ENCODE results near the gene KLHL24.
A peak's percentile ranks its signal among the peaks of the same experiment; 100 is the strongest.

KLHL24 gene

GRCh38 chr3:183635107-183635430, 354 bp upstream of the KLHL24 start (continued):
- peak; percentile 42; the same call in 1 of the 2 replicates for TF ChIP-seq ZNF518A (tag by site-specific recombination; conservative IDR thresholded peaks at IDR 0.05; ENCODE audit: low read depth)

DNA sequence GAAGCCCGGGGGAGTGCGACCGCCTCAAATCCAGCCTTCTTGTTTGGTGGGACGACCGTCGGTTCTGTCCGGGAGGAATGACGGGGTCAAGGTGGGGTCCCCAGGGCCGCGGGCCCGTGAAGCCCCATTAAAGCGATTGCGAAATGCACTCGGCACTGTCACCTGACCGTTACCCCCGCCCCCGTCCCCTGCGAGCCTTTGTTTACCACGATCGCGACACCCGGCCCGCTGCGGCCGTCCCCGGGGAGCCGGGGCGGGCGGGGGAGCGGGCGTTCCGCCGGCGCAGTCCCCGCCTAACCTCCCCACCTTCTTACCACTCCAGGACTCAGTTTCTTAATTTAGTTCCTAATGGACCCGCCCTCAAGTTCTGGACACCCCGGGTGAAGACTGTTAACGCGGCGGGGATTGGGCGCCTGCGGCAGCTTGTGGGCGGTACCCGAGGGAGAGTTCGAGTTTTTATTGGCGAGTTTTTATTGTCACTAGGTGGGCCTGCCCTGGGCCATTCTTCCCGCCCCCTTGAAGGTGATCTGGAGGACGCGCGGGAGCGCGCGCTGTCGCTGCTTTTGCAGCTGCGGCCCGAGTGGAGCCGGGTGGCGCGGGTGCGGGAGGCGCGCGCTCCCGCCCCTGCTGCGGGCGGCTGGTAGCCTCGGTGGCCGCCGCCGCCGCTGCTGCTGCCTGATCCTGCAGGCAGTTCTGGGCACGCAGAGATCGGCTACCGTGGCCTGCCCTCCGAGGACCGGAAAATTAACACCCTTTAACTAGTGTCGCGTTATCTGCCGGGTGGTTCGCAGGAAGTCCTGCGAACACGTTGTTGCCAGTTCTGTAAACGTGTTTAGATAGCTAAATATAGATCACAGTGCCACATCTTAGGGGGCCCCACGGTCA, 1.0 kb downstream of the KLHL24 start:
- H3K4me3 ChIP-seq (ENCODE audit: low read depth, low read length), result peak overlapping the region; percentile 90
- ChIA-PET POLR2A (interaction anchor here (1.0 to 1.9 kb wide), 4 partner anchors 26 to 62 kb away, joined by 3 to 5 read pairs (median 3); partner anchors contain the start of gene YEATS2), CTCF (interaction anchor here (0.6 to 1.4 kb wide), 3 partner anchors 22 to 456 kb away, joined by 3 to 4 read pairs (median 3); no protein-coding TSS in a partner anchor)
- no peaks in the 10 kb centered on the region for H3K9me3 ChIP-seq (ENCODE audit: control insufficient read depth, insufficient read depth, low read depth, low read length)
- peak overlapping the region; percentile 84 for H3K27ac ChIP-seq (ENCODE audit: extremely low read depth, low read depth, low read length)
- no peaks in the 10 kb centered on the region for H3K36me3 ChIP-seq (ENCODE audit: control insufficient read depth in 2 of 2, insufficient read depth in 1 of 2, low read length in 2 of 2)
- peaks cover 5% of the 10 kb centered on the region; the same call in 1 of the 2 replicates for H3K4me1 ChIP-seq (ENCODE audit: control insufficient read depth, insufficient read depth, low read length)
- peak; percentile 58 for TF ChIP-seq EGR2 (tag by site-specific recombination; IDR thresholded peaks at IDR 0.05; ENCODE audit: low read depth)
- TF ChIP-seq KLF9 (tag by site-specific recombination; IDR thresholded peaks at IDR 0.05; ENCODE audit: low read depth), result peak; percentile 62; the same call in 1 of the 2 replicates
- peak; percentile 29 for TF ChIP-seq ZIC2 (tag by site-specific recombination; IDR thresholded peaks at IDR 0.05)
- no peak for TF ChIP-seq ZNF10 (tag by site-specific recombination; IDR thresholded peaks at IDR 0.05)
- peak; percentile 56 for TF ChIP-seq ZBTB44 (tag by site-specific recombination; IDR thresholded peaks at IDR 0.05)
- peak; percentile 90 for TF ChIP-seq OSR2 (tag by site-specific recombination; IDR thresholded peaks at IDR 0.05)
- peak; percentile 66 for TF ChIP-seq SP3 (tag by site-specific recombination; IDR thresholded peaks at IDR 0.05)
- peak; percentile 44 for TF ChIP-seq KLF8 (tag by site-specific recombination; IDR thresholded peaks at IDR 0.05)
- TF ChIP-seq KLF1 (tag by site-specific recombination; IDR thresholded peaks at IDR 0.05), result peak; percentile 27
- TF ChIP-seq ZNF274 (IDR thresholded peaks at IDR 0.05; ENCODE audit: low read length), result no peak
- no peak for TF ChIP-seq ZNF274 (tag by site-specific recombination; IDR thresholded peaks at IDR 0.05; ENCODE audit: borderline replicate concordance)
- TF ChIP-seq ZBTB11 (tag by site-specific recombination; conservative IDR thresholded peaks at IDR 0.05; ENCODE audit: low read depth), result 0 out of 2 replicates have a peak, but pooled peaks have one; percentile 31
- peak; percentile 67 for TF ChIP-seq ZNF335 (tag by site-specific recombination; conservative IDR thresholded peaks at IDR 0.05)
- peak; percentile 88 for TF ChIP-seq SP2 (tag by site-specific recombination; IDR thresholded peaks at IDR 0.05)
- TF ChIP-seq ZEB2 (tag by site-specific recombination; IDR thresholded peaks at IDR 0.05), result peak; percentile 52; the same call in 1 of the 2 replicates
- TF ChIP-seq, protein P1, sequence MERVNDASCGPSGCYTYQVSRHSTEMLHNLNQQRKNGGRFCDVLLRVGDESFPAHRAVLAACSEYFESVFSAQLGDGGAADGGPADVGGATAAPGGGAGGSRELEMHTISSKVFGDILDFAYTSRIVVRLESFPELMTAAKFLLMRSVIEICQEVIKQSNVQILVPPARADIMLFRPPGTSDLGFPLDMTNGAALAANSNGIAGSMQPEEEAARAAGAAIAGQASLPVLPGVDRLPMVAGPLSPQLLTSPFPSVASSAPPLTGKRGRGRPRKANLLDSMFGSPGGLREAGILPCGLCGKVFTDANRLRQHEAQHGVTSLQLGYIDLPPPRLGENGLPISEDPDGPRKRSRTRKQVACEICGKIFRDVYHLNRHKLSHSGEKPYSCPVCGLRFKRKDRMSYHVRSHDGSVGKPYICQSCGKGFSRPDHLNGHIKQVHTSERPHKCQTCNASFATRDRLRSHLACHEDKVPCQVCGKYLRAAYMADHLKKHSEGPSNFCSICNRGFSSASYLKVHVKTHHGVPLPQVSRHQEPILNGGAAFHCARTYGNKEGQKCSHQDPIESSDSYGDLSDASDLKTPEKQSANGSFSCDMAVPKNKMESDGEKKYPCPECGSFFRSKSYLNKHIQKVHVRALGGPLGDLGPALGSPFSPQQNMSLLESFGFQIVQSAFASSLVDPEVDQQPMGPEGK (tag by site-specific recombination; IDR thresholded peaks at IDR 0.05), result peak; percentile 77
- TF ChIP-seq ZNF423 (tag by site-specific recombination; IDR thresholded peaks at IDR 0.05), result peak; percentile 83
- TF ChIP-seq ZXDB (tag by site-specific recombination; IDR thresholded peaks at IDR 0.05), result peak; percentile 26; the same call in 1 of the 2 replicates
- TF ChIP-seq ZFP69B (tag by site-specific recombination; IDR thresholded peaks at IDR 0.05), result peak; percentile 94
- peak; percentile 52 for TF ChIP-seq GLIS2 (tag by site-specific recombination; IDR thresholded peaks at IDR 0.05)
- no peak for TF ChIP-seq ZNF140 (tag by site-specific recombination; IDR thresholded peaks at IDR 0.05)
- TF ChIP-seq RBAK (tag by site-specific recombination; IDR thresholded peaks at IDR 0.05), result no peak
- TF ChIP-seq ZNF660 (tag by site-specific recombination; IDR thresholded peaks at IDR 0.05), result peak; percentile 74; the same call in 1 of the 2 replicates

Data from HEK293 (cell line).